ENCODE results near the gene LRRC8E.
A peak's percentile ranks its signal among the peaks of the same experiment; 100 is the strongest.
"Not testable (repeated sequence)": the region's sequence is repeated elsewhere in the genome, so short reads cannot be mapped to it uniquely, and the experiment has no call there.

The LRRC8E gene

GRCh38 chr19:7908742-7909461 is 20.6 kb downstream of the LRRC8E start:
- DNase-seq (ENCODE audit: low read depth), result no peak

GRCh38 chr19:7909471-7910067 is 21.3 kb downstream of the LRRC8E start:
- no peak for DNase-seq (ENCODE audit: low read depth)

- no peak for DNase-seq (ENCODE audit: low read depth)
Observed at GRCh38 chr19:7910321-7911161, 22.2 kb downstream of the LRRC8E start.

- no peak for DNase-seq (ENCODE audit: low read depth)
Observed at GRCh38 chr19:7911508-7912143, 23.3 kb downstream of the LRRC8E start.

GRCh38 chr19:7912144-7912696 is 23.9 kb downstream of the LRRC8E start:
- no peak for DNase-seq (ENCODE audit: low read depth)

- no peak for DNase-seq (ENCODE audit: low read depth)
Observed at GRCh38 chr19:7912697-7913564, 24.6 kb downstream of the LRRC8E start.

GRCh38 chr19:7913652-7914051 is 25.3 kb downstream of the LRRC8E start:
- no peak for DNase-seq (ENCODE audit: low read depth)

- no peak for DNase-seq (ENCODE audit: low read depth)
Observed at GRCh38 chr19:7914099-7914498, 25.8 kb downstream of the LRRC8E start.

- DNase-seq (ENCODE audit: low read depth), result no peak
Observed at GRCh38 chr19:7914598-7915045, 26.3 kb downstream of the LRRC8E start, which contains the start of gene TGFBR3L. TGFBR3L (plus strand) TSS chr19:7914830.

GRCh38 chr19:7915250-7916102 is 27.2 kb downstream of the LRRC8E start:
- no peak for DNase-seq (ENCODE audit: low read depth)

- peak; percentile 40 for DNase-seq (ENCODE audit: low read depth)
Observed at GRCh38 chr19:7916103-7916954, 28.0 kb downstream of the LRRC8E start.

GRCh38 chr19:7916955-7917266 is 28.6 kb downstream of the LRRC8E start:
- DNase-seq (ENCODE audit: low read depth), result no peak

GRCh38 chr19:7917267-7918061 is 29.2 kb downstream of the LRRC8E start:
- peak; percentile 39 for DNase-seq (ENCODE audit: low read depth)

- not testable (repeated sequence) for DNase-seq (ENCODE audit: low read depth)
Observed at GRCh38 chr19:7918062-7918614, 29.8 kb downstream of the LRRC8E start.

- no peak for DNase-seq (ENCODE audit: low read depth)
Observed at GRCh38 chr19:7918615-7919421, 30.5 kb downstream of the LRRC8E start.

GRCh38 chr19:7919610-7920518 is 31.6 kb downstream of the LRRC8E start, which contains the start of gene SNAPC2:
SNAPC2 (plus strand) TSS chr19:7920338; CDS start chr19:7920367, 29 bp downstream.
- peak; percentile 91 for DNase-seq (ENCODE audit: low read depth)

Measured in activated T-helper 1 cell treated with Interleukin-2 at 50 U/mL for 16 hours (primary cell).